Lower leg skin (tissue), 3 donors: ENCODE measurements around the gene CTNND1.
"Not testable (repeated sequence)": the region's sequence is repeated elsewhere in the genome, so short reads cannot be mapped to it uniquely, and the experiment has no call there.

Experiments used
- CTCF ChIP-seq, 3 donors: fragments of 450-650 bp; IDR thresholded peaks; one replicate each; pipeline ENCODE4 v1.5.1; 2016; ENCODE audit warnings: antibody characterized with exemption in 3 of 3, mild to moderate bottlenecking in 3 of 3, moderate library complexity in 2 of 3
- POLR2A ChIP-seq, 2 donors: fragments of 450-650 bp; IDR thresholded peaks; one replicate each; pipeline ENCODE4 v1.6.1; 2016 to 2017; ENCODE audit warnings: antibody characterized with exemption in 2 of 2, mild to moderate bottlenecking in 1 of 2, moderate library complexity in 1 of 2

DNA sequence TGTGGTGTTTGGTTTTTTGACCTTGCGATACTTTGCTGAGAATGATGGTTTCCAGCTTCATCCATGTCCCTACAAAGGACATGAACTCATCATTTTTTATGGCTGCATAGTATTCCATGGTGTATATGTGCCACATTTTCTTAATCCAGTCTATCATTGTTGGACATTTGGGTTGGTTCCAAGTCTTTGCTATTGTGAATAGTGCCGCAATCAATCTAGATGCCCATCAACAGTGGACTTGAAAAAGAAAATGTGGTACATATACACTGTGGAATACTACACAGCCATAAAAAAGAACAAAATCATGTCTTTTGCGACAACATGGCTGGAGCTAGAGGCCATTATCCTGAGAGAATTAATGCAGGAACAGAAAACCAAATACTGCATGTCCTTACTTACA, 77.0 kb downstream of the CTNND1 start:
- TF ChIP-seq CTCF, POLR2A (IDR thresholded peaks at IDR 0.05): not testable (repeated sequence)
